ENCODE data around the gene PHF11. TPM values are rescaled to one million over a fixed set of nuclear protein-coding genes. Genes with fewer than 3 reads are reported as not detected.

The PHF11 gene
- total and polyA plus RNA-seq, 12 donors = 16.6 to 61.2 (median 21.2) TPM

DNA sequence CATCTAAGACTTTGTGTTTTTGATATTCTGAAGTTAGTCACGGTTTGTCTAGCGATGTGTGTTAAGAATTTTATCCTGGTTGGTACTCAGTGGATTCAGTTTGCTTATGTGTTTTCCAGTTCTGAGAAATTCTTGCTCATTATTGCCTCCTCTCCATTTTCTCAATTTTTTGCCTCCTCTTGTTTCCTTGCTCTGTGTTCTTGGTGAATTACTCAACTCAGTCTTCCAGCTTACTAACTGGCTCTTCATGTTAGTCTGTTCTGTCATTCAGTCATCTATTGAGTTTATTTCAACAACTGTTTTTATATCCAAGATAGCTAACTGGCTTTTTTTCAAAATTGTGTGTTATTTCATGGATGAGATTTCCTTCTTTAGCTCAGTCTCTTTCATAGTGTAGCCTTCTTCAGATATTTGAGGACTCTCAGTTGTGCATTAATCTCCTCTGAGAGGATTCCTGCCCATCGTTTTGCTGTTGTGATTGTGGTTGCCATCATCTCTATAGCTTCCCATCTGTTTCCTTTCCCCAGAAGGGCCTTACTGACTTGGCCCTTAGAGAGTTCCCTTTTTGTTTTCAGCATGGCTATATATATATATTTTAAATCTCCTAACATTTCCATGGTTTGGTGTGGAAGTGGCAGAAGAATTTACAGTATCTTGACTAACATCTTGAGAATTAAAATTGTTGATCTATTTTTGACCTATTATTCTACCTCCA is 45.5 kb upstream of the PHF11 start:
- TF ChIP-seq, protein P1, sequence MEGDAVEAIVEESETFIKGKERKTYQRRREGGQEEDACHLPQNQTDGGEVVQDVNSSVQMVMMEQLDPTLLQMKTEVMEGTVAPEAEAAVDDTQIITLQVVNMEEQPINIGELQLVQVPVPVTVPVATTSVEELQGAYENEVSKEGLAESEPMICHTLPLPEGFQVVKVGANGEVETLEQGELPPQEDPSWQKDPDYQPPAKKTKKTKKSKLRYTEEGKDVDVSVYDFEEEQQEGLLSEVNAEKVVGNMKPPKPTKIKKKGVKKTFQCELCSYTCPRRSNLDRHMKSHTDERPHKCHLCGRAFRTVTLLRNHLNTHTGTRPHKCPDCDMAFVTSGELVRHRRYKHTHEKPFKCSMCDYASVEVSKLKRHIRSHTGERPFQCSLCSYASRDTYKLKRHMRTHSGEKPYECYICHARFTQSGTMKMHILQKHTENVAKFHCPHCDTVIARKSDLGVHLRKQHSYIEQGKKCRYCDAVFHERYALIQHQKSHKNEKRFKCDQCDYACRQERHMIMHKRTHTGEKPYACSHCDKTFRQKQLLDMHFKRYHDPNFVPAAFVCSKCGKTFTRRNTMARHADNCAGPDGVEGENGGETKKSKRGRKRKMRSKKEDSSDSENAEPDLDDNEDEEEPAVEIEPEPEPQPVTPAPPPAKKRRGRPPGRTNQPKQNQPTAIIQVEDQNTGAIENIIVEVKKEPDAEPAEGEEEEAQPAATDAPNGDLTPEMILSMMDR (IDR thresholded peaks at IDR 0.05) = no peak
- intact Hi-C loops (cut with DNase I) = no loop called here
- no peak for ATAC-seq
- Histone ChIP-seq H3K27me3 (no peaks in the 10 kb centered on the region), H3K4me3 (no peak overlapping the region), H3K4me1 (peaks cover 0 to 48% (median 23%) of the 10 kb centered on the region in 9 donors), H3K36me3 (peaks cover 0 to 19% (median 0%) of the 10 kb centered on the region in 9 donors), H3K9me3 (no peaks in the 10 kb centered on the region), H3K27ac (no peak overlapping the region)
- no peak for DNase-seq
- 73 to 77% methylated on average over 3 of the region's 3 CpGs for WGBS, 2 donors

DNA sequence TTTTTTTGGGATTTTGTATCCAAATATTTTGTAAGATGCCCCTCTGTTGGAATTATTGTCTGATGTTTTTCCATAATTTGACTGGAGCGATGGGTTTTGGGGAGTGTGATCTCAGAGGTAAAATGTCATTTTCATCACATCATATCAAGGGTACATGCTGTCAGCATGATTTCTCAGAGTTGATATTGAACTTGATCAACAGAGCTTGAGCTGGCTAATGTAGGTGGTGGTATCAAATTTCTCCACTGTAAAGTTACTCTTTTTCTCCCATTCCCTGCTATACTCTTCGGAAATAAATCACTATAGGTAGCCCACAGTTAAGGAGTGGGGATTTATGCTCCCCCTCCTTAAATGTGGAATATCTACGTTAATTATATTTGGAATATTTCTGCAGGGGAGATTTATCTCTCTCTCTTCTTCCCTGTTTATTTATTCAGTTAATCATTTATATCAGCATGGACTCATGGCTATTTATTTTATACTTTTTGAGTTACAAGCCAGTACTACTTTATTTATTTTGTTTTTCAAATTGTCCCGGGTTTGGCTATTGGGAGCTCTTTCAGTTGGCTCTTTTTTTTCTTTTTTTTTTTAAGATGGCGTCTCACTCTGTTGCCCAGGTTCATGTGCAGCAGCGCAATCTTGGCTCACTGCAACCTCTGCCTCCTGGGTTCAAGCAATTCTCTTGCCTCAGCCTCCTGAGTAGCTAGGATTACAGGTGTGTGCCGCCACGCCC is 42.9 kb upstream of the PHF11 start:
- DNase-seq (no peak), ATAC-seq (no peak)
- intact Hi-C loops (cut with DNase I) = no loop called here
- Histone ChIP-seq H3K36me3 (peaks cover 0 to 19% (median 0%) of the 10 kb centered on the region in 9 donors), H3K4me3 (no peak overlapping the region), H3K4me1 (peaks cover 0 to 23% (median 4%) of the 10 kb centered on the region in 9 donors), H3K9me3 (no peaks in the 10 kb centered on the region), H3K27me3 (no peaks in the 10 kb centered on the region), H3K27ac (no peak overlapping the region)
- TF ChIP-seq, protein P1 (IDR thresholded peaks at IDR 0.05) = no peak
- 95 to 99% methylated on average over 8 of the region's 8 CpGs for WGBS, 2 donors

DNA sequence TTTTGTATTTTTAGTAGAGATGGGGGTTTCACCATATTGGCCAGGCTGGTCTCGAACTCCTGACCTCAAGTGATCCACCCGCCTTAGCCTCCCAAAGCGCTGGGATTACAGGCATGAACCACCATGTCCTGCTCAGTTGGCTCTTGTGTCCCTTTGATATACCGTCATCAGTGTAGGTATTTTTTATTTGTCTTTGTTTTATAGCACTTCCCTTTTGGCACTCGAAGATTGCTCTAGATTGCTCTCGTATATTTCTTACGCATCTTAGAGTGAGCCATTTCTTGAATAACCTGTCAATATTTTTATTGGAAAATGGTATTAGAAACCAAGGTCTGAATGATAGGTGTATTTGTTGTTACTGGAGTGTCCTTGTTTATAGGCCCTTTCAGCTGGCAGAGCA is 42.3 kb upstream of the PHF11 start:
- TF ChIP-seq, protein P1 (IDR thresholded peaks at IDR 0.05) = no peak
- no peak for ATAC-seq
- Histone ChIP-seq H3K27ac (no peak overlapping the region), H3K4me1 (peaks cover 0 to 21% (median 1%) of the 10 kb centered on the region in 9 donors), H3K4me3 (no peak overlapping the region), H3K27me3 (no peaks in the 10 kb centered on the region), H3K9me3 (no peaks in the 10 kb centered on the region), H3K36me3 (peaks cover 0 to 25% (median 0%) of the 10 kb centered on the region in 9 donors)
- intact Hi-C loops (cut with DNase I) = no loop called here
- WGBS, 2 donors = 97 to 98% methylated on average over 7 of the region's 7 CpGs
- DNase-seq = no peak

DNA sequence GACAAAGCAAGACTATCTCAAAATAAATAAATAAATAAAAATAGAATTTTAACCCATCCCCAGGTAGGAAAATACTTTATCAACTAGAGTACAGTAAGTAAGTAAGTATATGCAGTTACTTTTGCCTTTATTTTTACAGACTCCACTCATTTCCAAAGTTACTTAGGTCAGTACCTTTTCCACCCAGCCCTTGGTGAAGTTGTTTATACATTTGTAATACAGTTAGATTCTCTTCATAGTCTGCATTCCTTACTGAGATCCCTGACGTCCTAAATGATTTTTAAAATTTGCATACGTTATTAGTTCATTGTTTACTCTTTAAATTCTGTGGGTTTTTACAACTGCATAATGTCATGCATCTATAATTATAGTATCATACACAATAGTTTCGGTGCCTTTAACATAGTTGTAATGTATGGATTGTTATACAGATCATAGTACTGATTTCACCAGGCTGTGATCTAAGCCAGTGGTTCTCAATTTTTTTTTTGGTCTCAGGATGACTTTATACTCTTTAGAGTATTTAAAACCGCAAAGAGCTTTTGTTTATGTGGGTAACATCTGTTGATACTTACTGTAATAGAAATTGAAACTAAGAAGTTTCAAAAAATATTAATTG is 41.3 kb upstream of the PHF11 start:
- H3K27ac ChIP-seq = peak overlapping the region in 1 of 10 donors; percentile 29
- TF ChIP-seq, protein P1 (IDR thresholded peaks at IDR 0.05) = no peak
- H3K27me3 ChIP-seq = no peaks in the 10 kb centered on the region
- DNase-seq (no peak), ATAC-seq (no peak)
- no peak overlapping the region for H3K4me3 ChIP-seq
- H3K4me1 ChIP-seq = peaks cover 0 to 21% (median 0%) of the 10 kb centered on the region in 9 donors
- no peaks in the 10 kb centered on the region for H3K9me3 ChIP-seq
- intact Hi-C loops (cut with DNase I) = no loop called here
- WGBS, 2 donors = 72 to 78% methylated on average over 4 of the region's 4 CpGs
- H3K36me3 ChIP-seq = peaks cover 0 to 30% (median 0%) of the 10 kb centered on the region in 9 donors

Data from heart right ventricle (tissue), 16 donors.